Sigmoid colon (tissue), 4 donors: Measurements from ENCODE around the gene SINHCAF.

Experiments
- CTCF ChIP-seq, 4 experiments: fragments of 450-650 bp in 3 of 4; fragments of 200-600 bp in 1 of 4; IDR thresholded peaks; one replicate each; pipeline ENCODE4 v1.5.1; 2016 to 2019; ENCODE audit warnings: antibody characterized with exemption in 4 of 4, mild to moderate bottlenecking in 3 of 4, moderate library complexity in 2 of 4
- EP300 ChIP-seq, 4 donors: sonication (generic); formaldehyde crosslinking; IDR thresholded peaks; one replicate each; pipeline ENCODE4 v1.6.1; 2017; ENCODE audit warnings: antibody characterized with exemption in 4 of 4

- no peak for TF ChIP-seq CTCF (IDR thresholded peaks at IDR 0.05)
- no peak for TF ChIP-seq EP300 (IDR thresholded peaks at IDR 0.05)
These were observed 46.5 kb downstream of the SINHCAF start for GRCh38 chr12:31279390-31279924.
